Pulmonary artery endothelial cell (primary cell): ENCODE results near the gene AP2B1. TPM values are rescaled to one million over a fixed set of nuclear protein-coding genes. Genes with fewer than 3 reads are reported as not detected.
"Not testable (repeated sequence)": the region's sequence is repeated elsewhere in the genome, so short reads cannot be mapped to it uniquely, and the experiment has no call there.

Experiments used
- DNase-seq: peaks from one replicate; pipeline ENCODE4 v3.0.0-alpha.2; 2011; ENCODE audit warnings: low read depth, low spot score
- total RNA-seq: library from RNA; depleted of rRNA; stranded (reverse); fragments of >200 nt; gene quantifications from 2 replicates; pipeline ENCODE4 v1.2.3, GENCODE V29; 2014

The AP2B1 gene
- total RNA-seq, 1 donor from 2014 or later, result 102 TPM

DNA sequence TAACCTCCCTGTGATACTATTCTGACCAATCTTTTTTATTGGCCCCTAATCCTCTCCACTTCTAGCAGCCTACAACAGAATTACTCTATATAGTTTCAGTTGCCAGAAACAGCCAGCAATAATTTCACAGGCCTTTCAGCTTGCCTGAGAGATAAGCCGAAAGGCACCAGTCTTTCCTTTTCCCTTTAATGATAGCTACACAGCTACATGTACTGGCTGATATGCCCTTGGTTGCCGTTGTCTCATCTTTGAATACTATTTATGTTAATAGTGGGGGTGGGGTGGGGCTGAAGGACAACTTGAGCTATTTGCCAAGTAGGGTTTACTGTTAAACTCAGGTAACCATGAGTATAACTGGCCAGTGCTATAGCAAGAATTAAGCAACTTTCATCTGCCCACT is 108.5 kb downstream of the AP2B1 start:
- no peak for DNase-seq

DNA sequence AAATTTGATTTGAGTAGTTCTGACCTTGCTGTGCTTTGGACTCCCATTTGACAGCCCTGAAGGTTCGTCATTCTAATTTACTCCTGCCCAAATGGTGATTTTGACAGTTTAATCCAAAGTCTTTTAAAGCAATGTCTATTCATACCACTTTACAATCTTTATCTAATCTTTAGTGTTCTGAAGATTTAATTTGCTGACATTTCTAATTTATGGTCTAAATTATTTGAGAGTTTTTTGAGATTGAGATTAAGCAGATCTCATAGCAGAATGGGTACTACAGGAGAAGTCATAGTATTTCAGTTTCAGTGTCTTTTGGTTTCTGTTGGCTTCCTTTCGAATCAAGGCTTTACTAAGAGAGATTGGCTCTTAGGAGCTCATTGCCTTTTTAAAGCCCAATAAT is 111.7 kb downstream of the AP2B1 start:
- DNase-seq, result no peak

DNA sequence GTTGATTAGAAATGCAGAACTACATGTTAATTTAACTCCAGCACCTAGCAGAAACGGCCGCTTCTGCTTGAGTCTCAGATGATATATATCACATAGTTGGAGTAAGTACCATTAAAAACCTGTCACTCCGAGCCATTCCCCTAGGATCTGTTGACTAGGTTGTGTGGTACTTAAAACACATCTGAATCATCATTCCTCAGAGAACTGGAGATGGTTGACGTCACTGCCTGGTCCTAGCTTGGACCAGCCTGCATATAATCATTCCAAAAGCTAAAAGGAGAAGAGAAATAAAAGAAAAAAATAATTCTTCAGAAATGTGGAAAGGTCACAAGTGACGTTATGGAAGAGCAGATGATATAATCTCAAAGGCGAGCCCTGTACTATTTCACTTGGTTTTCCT is 113.0 kb downstream of the AP2B1 start:
- no peak for DNase-seq

DNA sequence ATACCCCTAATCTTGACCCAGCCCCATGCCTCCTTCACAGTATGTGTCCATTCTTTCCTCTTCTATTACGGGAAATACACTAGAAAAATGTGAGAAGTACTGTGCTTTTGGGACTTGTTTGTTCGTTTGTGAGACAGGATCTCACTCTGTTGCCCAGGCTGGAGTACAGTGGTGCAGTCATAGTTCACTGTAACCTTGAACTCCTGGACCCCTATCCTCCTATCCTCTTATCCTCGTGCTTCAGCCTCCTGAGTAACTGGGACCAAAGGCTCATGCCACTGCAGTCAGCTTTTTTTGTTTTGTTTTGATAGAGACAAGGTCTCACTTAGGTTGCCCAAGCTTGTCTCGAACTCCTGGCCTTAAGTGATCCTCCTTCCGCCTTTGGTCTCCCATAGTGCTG is 114.4 kb downstream of the AP2B1 start:
- no peak for DNase-seq

DNA sequence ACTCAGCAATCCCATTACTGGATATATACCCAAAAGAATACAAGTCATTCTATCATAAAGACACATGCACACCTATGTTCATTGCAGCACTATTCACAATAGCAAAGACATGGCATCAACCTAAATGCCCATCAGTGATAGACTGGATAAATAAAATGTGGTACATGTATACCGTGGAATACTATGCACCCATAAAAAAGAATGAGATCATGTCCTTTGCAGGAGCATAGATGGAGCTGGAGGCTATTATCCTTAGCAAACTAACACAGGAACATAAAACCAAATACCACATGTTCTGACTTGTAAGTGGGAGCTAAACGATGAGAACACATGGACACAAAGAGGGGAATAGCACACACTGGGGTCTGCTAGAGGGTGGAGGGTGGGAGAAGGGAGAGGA is 116.2 kb downstream of the AP2B1 start:
- not testable (repeated sequence) for DNase-seq

DNA sequence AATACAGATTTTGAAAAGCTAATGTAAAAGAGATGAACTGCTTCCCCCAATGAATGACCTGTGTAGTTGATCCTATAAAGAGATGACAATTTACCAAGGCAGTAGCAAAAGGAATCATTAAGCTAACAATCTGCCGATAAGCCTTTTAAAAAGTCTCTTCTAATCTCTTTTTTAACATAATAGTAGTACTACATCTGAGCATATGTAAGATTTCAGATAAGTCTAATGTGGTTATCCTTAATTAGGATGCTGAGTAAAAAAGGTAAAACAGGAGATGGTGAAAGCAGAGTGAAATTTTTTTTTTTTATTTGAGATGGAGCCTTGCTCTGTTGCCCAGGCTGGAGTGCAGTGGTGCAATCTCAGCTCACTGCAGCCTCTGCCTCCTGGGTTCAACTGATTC is 118.1 kb downstream of the AP2B1 start:
- DNase-seq, result no peak

DNA sequence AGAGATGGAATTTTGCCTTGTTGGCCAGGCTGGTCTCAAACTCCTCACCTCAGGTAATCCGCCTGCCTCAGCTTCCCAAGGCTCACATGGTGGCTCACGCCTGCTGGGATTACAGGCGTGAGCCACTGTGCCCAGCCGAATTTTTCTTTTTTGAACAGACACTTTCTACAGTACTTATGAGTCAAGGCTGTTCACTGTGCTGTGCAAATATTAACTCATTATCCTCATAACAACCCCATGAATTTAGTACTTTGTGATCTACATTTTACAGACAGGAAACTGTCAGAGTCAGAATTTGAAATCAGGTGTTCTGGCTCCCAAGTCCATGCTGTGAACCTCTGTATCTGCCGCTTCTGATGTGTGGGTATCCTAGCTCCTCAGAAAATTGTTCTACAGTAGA is 118.6 kb downstream of the AP2B1 start:
- no peak for DNase-seq

DNA sequence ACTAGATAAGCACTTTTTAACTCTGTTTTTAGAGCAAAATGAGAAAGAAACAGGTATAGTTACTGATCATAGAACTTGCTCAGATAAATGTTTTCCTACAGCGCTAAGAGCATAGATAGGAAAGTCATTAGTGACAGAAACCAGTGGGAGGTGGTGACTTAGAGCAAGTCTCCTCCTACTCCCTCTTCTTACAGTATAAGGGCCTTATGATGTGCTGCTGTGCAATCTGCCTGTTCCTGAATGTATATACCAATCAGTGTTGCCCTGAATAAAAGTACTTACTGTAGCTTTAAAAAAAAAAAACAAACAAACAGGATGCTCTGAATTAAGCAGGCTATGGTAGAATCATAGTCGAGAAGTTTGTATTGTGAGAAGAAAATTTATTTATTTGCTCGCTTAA is 121.0 kb downstream of the AP2B1 start:
- no peak for DNase-seq

DNA sequence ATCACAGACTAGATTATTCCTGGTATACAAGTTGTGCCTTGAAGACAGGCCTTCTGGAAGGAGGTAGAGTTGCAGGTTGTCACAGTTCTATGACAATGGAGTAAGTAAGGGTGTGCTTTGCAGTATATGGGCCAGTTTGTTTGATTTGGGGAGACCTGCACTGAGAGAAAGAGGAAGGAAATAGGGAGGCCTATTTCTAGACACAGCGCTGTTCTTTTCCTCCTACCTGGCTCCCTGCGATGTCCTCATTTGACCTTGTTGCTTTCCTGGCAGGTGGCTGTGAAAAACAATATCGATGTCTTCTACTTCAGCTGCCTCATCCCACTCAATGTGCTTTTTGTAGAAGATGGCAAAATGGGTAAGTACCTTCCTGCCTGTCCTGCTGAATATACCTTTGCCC is 121.8 kb downstream of the AP2B1 start:
- DNase-seq, result no peak

DNA sequence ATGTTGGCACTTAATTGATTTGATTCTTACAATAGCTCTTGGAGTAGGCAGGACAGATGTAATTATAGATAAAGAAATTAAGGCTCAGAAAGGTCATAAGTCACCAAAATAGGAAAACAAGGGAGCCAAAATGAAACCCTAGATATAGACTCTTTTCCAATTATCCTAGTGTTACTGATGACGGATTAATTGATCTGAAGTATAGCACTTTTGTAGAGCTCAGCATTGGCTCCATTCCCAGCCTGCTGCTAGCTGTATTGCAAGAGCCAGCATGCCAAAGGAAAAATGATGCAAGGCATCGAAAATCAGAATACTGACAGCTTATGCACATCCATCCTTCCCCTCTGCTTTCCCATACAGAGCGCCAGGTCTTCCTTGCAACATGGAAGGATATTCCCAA is 122.8 kb downstream of the AP2B1 start:
- DNase-seq, result no peak

DNA sequence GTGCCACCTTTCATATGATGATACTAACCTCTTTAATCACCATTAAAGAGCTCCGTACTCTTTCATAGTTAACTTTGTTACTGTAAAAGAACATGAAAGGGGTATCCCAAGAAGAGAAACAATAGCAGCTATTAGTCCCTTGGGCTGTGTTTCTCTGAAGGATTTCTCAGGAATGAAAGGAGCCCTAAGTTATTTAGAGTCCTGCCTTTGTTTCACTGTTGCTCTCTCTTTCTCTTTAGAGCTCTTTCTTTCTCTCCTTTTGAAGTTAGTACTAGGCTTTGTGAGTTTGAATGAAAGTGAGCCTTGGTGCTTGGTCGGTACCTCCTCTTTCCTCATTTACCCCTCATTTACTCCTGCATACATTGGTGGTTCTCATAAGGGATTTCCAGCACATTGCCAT is 123.8 kb downstream of the AP2B1 start:
- DNase-seq, result no peak

DNA sequence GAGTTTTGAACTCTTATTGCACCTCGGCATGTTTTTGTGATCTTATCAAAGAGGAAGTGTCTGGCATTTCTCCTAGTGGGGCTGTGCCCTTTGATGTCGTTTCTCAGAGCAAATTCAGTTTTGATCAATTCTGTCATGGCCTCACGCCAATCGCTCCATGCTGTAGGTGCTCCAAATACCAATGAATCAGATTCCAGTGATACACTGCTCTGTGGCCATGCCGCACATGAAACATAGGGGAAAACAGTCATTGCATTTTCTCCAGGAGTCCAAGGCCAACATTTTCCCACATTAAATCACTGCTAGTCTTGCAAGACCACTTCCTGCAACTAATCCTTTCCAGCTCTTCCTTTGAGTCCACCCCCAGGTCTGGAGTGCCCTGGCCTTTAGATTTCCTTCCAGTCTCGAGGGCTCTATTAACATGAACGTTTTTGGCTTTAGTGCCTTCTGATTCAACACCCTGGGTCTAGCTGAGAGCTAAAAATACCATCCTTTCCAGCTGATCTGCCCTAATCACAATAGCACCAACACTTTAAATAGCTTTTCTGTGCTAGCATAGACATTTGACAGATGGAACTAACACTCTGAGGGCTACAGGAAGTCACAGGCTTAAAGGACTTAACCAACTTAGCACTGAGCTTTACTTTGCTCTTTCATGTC is 126.1 kb downstream of the AP2B1 start:
- DNase-seq, result peak; percentile 78

DNA sequence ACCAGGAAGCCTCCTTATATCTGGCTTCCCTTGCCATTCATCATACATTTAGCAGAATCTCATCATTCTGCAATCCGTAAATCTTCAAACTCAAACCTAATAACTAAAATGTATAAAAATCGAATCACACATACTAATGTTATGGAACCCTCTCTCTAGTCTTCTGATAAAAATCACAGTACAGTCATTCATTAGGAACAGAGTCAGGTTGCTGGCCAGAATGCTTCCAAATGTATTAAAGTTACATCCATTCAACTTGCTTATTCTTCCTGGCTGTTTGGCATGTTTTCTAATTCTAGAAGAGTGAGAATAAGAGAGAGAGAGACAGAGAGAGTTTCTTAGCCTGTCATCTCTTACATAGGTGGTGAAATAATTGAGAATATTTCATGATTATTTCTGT is 127.9 kb downstream of the AP2B1 start:
- DNase-seq, result no peak

DNA sequence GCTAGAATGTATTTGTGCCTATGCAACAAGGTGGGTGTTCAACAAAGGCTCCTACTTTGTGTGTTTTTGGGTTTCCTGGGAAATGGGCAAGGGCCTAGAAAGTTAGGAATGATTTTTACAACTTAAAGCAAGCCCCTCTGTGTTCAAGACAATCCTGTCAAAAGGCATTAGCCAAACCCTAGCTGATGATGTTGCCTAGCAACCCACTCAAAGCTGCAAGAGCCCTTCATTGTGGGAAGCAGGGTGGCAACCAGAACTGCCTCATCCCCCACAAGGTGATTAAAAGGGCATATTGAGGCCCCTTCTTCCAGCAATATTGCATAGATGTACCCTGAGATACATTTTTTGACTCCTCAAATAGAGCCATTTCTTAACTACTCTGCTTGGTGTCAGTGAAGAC is 128.3 kb downstream of the AP2B1 start:
- DNase-seq, result no peak

DNA sequence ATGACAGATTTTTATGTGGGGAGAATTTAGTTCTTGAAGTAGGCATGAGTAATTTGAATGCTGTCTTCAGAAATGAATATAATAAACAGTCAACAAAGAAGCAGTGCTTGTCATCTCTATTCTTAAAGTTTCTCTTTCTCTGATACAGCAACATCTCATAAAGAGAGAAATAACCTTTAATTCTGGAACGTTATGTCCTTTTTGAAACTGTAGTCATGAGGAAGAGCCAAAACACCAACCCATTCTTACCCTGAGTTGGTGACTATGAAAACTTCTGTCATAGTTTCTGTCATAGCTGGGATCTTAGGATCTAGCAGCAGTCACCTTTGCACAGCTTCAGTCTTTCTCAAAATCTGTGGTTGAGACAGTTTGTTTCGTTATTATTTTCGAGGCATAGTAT is 129.1 kb downstream of the AP2B1 start:
- DNase-seq, result no peak

DNA sequence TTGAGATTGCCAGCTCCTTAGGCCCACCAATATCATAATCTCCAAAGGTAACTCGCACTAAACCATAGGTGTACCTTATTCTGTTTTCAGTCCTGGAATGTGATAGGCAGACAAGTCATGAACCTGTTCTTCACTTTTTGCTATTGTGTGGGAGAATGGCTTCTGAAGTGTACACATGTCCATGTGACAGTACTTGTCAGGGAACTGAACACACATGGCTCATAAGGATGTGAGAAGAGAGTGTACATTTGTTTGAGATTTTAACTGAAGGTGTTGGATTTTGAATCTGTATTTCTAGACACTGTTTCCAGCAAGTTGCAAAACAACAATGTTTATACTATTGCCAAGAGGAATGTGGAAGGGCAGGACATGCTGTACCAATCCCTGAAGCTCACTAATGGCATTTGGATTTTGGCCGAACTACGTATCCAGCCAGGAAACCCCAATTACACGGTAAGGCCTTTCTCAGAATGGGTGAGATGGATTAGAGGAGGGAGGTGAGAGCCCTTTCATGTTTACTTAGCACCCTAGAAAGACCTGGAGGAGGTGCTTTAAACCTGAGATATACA is 129.9 kb downstream of the AP2B1 start:
- DNase-seq, result no peak

DNA sequence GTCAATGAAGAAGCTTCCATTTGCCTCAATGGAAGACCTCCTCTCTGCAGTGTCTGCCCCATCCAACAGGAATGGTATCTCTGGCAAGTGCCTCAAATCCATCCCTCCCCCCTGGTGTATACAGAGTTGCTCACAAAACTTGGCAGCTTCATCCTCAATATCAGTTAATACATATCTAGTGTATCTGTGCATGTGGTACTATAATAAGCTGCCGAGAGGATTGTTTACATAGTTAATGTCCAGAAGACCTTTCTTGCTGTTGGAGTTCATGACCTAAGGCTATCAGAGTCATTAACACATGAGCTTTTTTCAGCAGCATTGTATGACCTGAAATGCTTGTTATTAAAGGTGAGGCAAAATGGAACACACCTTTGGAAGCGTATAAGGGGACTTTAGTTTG is 130.4 kb downstream of the AP2B1 start:
- DNase-seq, result no peak

DNA sequence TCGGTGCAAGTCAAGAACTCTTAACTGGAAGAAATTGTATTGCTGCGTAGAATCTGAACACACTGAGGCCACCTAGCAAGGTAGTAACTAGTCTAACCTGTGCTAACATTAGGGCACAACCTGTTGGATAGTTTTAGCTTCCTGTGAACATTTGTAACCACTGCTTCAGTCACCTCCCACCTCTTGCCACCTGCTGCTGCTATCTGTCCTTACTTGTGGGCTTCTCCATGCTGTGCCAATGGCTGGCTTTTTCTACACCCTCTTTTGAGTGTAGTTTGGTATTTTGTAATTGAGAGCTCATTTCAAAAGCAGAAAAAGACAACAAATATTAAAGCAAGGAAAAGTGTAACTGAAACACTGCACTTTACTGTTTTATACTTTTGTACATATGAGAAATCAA is 136.6 kb downstream of the AP2B1 start:
- DNase-seq, result no peak

DNA sequence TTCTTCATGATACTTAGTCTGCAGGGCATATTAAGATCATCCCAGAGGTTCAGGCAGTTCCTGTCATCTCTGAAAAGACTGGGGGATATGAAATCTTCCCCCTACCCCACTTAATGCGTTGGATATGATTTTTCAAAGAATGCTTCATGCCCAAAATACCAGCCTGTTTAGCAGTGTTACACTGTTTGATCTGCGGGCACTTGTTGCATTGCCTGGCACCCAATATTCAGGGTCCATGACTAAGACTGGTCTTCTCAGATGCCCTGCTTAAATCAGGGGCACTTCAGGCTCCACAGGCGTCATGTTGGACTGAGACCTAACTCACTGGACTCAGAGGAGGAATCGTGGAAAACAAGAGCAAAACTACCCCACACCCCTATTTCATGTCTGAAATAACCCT is 137.9 kb downstream of the AP2B1 start:
- no peak for DNase-seq

DNA sequence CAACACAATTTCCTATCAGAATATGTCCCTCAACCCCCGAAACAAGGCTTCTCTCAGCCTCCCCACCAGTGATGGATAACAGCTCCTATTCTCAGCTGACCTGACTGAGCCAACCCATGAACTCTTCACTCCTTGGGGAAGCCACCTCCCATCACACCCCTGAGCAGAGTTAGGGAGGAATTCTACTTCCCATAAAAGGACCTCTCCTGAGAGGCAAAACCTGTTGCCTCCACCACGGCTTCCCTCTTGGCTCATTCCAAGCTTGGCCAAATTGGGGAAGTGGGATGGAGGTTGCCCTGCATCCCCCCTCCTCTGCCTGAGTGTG is 138.6 kb downstream of the AP2B1 start:
- no peak for DNase-seq

DNA sequence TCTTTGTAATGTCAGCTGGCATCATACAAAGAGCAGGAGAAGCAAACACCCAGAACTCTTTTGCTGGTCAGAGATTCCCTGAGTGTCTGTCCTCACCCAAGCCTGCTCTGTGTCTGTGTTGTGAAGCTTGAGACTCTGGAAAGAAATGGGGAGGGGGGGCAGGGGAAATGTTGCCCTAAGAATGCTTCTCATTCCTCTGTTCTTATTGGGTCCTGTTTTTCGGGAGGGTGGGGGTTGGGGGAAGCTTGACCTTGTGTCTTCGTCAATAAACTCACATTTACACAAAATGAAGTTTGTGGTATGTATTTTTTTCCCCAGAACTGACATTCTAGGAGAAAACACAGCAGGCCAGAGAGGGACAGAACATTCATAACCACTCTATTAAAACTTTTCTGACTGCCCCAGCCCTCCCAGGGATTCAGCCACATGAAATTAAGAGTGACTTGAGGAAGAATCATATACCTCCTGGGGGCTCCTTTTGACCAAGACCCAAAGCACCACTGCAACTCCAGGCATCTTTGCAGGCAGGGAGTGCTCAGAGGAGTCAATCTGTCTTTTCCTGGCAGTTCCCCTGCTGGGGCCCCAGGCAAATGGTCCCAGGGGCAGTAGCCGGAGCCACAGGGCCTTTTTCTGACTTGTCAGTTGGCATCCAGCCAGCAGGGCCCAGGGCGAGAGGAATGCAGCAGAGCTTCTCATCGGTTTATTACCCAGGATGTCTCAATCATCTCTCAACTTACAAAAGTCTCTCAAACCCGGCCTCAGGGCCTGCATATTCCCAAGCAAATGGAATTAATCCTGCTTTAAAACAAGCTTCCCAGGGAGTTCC is 139.2 kb downstream of the AP2B1 start:
- DNase-seq, result no peak

DNA sequence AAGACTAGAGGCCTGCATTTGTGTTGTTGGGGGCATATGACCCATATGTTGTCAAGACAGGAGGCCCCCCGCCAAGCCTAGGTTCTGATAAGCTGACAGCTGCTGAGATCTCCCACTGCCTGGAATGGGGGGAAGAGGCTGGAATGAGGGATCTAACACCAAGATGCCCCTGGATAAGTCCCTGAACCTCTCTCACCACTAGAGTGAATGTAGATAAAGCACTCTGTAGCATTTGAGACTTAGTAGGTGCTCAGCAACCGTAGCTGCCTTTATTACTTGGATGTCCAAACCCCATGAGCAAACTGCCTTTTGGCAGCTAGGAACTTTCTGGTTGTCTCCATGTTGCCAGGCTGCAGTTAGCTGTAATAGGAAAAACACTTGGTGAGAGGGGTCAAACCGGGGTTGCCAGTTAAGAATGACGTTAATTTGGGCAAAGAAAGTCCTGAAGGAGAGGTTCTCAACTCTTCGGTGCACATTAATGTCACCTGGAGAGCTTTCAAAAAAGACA is 139.9 kb downstream of the AP2B1 start:
- DNase-seq, result no peak

DNA sequence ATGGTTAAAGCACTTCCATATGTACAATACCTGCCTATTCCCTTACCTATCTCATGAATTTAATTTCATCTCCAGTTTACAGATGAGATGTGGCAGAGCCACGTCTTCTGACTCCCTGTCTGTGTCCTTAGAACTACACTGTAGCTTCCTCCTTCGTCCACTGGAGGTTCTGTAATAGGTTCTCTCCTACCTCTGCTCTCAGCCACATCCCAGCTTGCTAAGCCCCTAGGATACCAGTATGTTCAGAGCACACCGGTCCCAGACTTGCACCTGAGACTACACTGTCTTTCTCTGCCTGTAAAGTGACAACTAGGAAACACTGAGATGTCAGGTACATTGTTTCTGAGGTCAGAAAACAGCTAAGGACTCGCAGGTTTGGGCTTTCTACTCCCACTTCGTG is 140.5 kb downstream of the AP2B1 start:
- DNase-seq, result no peak
